ENCODE data around the gene PAM.

The PAM gene

DNA sequence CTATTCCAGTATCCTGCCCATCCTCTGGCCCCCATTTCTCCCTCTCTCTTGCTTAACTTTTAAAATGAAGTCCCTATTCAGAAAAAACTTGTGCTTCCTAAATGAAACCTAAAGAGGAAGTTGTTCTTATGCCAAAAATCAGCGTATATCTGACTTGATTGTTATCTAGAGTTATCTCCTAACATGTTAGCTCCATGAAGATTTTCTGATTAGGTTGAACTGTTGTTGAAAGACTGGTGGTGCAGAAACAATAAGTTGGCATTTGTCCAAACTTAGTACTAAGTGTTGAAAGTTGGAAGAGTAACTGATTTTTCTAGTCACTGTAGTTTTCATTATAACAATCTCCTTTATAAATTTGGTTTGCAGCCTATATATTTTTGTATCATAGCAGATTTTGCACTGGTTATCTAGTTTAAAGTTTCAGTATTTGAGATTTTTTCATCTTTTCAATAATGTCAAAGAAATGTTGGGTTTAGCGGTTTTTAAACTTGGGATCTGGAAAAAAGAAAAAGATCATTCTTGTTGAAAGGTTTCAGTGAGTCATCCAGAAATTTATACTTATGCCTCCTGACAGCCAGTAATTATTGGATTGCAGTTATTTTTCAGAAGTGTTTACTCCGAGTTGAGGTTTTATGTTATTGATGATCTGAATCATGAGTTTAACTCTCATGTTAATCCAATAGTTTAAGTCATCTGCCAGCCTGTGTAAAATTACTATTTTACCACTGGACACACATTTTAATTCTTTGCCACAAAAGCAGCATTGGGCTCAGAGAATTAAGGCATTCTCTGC is 60.6 kb downstream of the PAM start:
- DNase-seq = no peak

DNA sequence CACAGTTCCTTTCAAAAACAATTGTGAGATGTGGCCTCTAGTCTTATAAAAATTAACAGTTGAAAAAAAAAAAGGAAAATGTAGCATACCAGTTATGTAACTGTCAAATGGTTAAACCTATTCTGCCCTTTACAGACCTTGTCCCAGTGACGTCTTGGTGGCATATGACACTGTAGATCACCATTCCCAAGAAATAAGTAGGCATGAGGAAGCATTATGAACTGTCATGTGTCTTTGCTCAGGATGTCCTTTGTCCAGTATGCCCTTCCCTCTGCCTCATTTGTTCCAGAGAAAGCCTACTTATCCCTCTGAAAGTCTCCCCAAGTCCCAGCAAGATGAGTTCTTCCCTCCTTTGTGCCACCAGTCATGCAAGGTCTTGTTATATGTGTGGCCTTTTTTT is 63.2 kb downstream of the PAM start:
- no peak for DNase-seq

DNA sequence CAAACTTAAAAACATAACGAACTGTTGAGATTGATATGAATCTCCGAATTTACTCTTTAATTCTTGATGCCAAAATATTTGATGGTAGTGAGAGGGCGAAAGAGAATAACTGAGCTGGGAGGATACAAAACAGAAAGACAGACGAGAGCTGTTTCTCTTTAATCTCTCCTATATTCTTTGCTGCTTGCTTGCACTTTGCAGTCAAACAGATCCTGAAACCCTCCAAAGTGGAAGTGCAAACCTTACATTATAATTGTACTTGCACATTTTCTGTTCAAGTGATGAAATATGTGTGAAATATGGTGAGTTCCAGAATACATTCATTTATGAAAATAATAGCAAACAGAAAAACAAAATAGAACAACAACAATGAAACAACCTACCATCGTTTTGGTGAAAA is 63.8 kb downstream of the PAM start:
- DNase-seq = no peak

GRCh38 chr5:102819634-102820033 is 64.5 kb downstream of the PAM start:
- no peak for DNase-seq

DNA sequence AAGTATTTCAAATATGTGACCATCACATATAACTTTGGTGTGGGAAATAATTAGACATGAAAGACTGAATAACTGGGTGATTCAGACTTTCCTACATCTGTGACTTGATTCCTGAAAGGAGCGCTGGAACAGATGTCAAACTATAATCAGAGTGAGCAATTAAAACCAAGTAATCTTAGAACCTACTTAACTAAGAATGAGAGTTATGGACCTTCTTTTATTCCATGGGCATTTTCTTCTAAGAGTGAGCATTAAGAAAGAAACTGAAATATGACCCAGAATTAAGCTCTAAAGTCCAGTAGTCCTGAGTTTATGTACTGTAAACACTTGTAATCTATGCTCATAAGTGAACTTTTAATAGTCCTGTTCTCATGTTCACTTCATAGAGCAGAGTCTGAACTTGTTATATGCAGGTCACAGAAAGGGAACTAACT is 68.4 kb downstream of the PAM start:
- peak; percentile 21 for DNase-seq

- DNase-seq = no peak
Measured at GRCh38 chr5:102826629-102827028, 71.5 kb downstream of the PAM start.

DNA sequence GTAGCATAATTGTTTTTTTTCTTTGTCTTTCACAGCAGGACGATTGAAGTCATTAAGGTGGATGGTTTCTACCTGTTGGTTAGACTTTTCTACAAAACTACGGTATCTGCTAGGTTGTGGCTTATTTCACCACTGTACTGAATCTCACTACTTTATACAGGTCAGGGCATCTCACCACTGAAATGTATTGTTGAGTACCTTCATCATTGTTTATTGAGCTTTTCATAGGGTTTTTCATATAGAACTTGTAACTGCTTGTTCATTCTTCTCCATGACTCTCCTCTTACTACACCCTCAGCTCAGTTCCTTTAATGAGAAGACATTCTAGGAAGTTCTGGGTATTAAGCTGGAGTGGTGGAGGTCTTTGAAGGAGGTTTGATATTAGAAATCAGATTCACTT is 75.1 kb downstream of the PAM start:
- DNase-seq = no peak

GRCh38 chr5:102832445-102832844 is 77.3 kb downstream of the PAM start:
- no peak for DNase-seq

- DNase-seq = no peak
Measured at GRCh38 chr5:102833146-102833545, 78.0 kb downstream of the PAM start.

- no peak for DNase-seq
Measured at GRCh38 chr5:102834438-102834964, 79.4 kb downstream of the PAM start.

DNA sequence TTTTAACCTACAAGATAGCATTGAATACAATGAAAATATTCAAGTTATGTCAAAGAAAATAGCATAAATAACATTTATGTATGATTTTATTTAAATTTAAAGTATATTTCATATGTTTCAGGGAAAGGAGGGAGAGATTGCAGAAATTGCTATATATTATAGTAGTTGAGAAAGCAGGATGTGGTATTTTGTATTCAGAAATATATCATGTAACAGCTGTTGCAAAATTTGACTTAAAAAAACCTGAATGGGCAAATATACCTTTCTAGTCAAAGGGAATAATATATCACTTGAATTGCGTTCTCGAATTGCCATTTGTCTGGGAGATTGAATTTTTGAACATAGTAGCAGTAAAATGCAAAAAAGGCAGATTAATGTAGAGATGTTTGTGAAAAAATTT is 80.6 kb downstream of the PAM start:
- DNase-seq = no peak

GRCh38 chr5:102841021-102841420 is 85.9 kb downstream of the PAM start:
- no peak for DNase-seq

GRCh38 chr5:102843997-102844396 is 88.9 kb downstream of the PAM start:
- DNase-seq = no peak

- DNase-seq = no peak
Measured at GRCh38 chr5:102845041-102845440, 89.9 kb downstream of the PAM start.

GRCh38 chr5:102850503-102850902 is 95.4 kb downstream of the PAM start:
- DNase-seq = no peak

- no peak for DNase-seq
Measured at GRCh38 chr5:102853680-102854079, 98.6 kb downstream of the PAM start.

DNA sequence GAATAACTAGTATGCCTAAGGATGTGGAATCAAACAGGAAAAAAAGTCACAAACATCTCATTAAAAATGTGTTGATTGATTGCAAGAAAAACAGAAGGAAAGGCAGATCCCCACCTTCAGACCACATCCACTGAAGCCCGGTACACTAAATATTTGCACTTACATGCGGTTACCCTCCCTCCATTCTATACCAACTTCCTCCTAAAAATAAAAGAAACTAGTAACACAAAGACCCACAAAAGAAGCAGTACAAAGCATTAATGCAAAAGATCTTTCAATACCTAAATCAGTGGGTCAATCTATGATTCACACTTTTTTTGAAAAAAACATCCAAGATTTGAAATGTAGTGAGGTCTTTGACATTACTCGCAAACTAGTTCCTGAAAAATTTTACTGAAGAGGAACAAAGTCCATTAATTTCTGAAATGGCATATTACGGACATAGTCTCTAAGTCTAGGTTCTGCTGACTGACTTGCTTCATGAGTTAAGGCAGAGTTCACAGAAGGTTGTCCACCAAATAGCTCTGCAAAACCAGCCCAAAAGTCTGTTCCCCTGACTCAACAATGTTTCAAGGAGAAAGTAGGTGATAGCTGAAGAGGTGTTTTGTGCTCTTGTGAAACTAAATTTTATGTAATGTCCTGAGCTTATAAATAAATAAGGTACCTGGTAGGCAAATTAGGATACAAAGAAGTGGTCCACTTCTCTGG is 100.7 kb downstream of the PAM start:
- DNase-seq = no peak

DNA sequence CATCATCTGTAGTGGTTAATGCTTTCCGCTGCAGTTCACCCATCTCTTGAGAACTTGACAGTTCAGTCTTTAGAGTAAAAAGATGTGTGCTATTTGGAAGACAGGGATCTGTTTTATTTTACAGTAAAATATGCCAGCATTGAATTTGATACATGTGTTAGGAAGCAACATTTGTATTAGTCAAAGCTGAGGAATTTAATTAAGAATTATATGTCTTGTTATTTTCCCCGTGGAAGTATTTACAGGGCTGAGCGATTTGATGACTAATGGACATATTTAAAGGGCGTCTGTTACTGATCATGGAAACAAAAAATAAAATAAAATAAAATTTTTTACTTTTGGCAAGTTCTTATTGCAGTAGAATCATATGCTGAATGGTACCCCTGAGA is 101.3 kb downstream of the PAM start:
- peak; percentile 57 for DNase-seq

GRCh38 chr5:102857076-102857818 is 102.1 kb downstream of the PAM start:
- no peak for DNase-seq

DNA sequence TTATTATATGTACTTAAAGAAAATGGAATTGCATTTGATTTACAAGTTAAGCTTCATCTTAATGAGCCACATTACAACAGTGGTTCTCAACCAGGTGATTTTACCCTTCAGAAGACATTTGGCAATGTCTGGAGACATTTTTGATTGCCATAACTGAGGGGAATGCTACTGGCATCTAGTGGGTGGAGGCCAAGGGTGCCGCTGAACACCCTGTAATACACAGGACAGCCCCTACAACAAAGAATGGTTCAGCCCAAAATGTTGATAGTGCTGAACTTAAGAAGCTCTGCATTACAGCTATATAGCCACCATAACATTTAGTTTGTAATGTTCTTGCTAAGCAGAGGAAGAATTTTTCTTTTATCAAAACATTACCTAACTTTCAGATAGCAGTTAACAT is 103.1 kb downstream of the PAM start:
- no peak for DNase-seq

GRCh38 chr5:102858808-102859207 is 103.7 kb downstream of the PAM start:
- peak; percentile 3 for DNase-seq

DNA sequence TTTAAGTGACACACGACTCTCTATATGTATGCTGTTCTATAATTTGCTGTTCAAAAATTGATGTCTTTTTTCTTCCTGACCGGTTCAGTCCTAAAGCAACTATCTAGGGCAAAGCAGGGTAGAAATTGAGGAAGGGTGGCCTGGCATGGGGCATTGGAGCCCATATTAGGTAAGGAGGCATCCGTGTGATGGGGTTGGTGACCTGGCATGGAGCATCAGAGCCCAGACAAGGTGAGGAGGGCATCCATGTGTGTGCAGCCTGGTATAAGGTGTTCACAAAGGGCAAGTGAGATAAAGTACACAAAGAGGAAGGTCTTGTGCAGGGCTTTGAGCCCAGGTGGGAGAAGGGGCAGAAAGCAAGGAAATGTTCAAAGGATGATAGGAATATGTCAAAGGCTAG is 104.9 kb downstream of the PAM start:
- DNase-seq = no peak

DNA sequence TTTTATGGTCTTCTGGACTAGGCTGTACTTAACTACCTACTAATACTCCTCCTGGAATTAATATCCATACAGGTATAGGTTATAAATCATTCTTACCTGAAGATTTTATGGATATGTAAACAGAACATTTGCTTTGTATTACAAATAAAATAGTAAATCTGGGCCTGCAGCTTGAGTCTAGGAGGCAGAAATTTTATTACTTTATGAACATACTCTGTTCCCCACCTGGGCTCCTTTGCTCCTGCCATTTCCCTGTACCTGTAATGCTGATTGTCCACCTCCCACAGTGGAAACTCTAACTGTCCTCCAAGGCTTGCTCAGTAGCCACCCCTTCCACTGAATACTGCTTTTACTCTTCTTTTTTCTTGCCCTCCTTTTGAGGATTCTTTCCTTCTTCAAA is 108.0 kb downstream of the PAM start:
- no peak for DNase-seq
